KOPT-K1 (cell line): Measurements from ENCODE around the gene SCMH1.
"Not testable (repeated sequence)": the region's sequence is repeated elsewhere in the genome, so short reads cannot be mapped to it uniquely, and the experiment has no call there.

ENCODE experiments used
- H3K27ac ChIP-seq: fragments of 200-600 bp; sonication (generic); 2 replicates; pipeline ENCODE4 v1.5.1; 2016; ENCODE audit warnings: antibody characterized with exemption, mild to moderate bottlenecking, low read depth, low read length; ENCODE audit not compliant: poor library complexity, severe bottlenecking
- H3K36me3 ChIP-seq: fragments of 200-600 bp; sonication (generic); 2 replicates; pipeline ENCODE4 v1.5.1; 2017; ENCODE audit warnings: antibody characterized with exemption, mild to moderate bottlenecking, low read length, moderate library complexity; ENCODE audit not compliant: insufficient read depth
- H3K9me3 ChIP-seq: fragments of 200-600 bp; sonication (generic); 2 replicates; pipeline ENCODE4 v1.5.1; 2017; ENCODE audit warnings: antibody characterized with exemption, low read length, mild to moderate bottlenecking; ENCODE audit not compliant: insufficient read depth, poor library complexity, severe bottlenecking

Gene SCMH1

GRCh38 chr1:41238311-41238988 is 3.7 kb downstream of the SCMH1 start:
- H3K9me3 ChIP-seq = no peaks in the 10 kb centered on the region
- no peak overlapping the region for H3K27ac ChIP-seq
- H3K36me3 ChIP-seq = peaks cover 11% of the 10 kb centered on the region; the same call in 1 of the 2 replicates

DNA sequence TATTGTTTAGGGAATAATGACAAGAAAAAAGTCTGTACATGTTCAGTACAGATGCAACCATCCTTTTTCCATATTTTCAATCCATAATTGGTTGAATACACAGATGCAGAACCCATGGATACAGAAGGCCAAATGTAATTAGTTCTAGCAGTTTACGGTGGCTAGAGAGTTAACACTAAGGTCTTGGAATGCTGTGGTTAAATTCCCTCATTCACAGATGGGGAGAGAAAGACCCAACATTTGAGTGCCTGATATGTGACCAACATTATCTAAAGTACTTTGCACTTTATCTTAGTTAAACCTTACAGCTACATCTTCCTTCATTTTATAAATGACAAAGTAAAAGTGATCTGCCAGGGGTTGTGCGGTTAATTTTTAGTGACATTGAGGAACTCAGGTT is 5.3 kb downstream of the SCMH1 start:
- Histone ChIP-seq H3K27ac (no peak overlapping the region), H3K9me3 (no peaks in the 10 kb centered on the region), H3K36me3 (peaks cover 12% of the 10 kb centered on the region; the same call in 1 of the 2 replicates)

DNA sequence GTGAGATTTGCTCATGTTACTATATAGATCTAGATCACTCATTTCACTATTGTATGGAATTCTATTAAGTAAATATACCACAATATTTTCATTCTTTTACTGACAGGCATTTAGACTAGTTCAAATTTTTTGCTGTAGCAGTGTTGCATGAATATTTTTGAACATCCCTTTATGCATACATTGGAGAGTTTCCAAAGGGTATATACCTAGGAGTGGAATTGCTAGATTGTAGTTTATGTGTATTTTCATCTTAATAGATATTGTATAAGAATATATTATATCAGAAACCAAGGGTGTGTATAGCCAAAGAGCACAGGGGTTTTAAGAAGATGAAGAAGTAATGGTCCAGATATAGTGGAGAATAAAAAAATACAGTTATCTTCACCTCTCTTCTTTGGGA is 6.2 kb downstream of the SCMH1 start:
- Histone ChIP-seq H3K9me3 (no peaks in the 10 kb centered on the region), H3K36me3 (peaks cover 12% of the 10 kb centered on the region; the same call in 1 of the 2 replicates), H3K27ac (no peak overlapping the region)

DNA sequence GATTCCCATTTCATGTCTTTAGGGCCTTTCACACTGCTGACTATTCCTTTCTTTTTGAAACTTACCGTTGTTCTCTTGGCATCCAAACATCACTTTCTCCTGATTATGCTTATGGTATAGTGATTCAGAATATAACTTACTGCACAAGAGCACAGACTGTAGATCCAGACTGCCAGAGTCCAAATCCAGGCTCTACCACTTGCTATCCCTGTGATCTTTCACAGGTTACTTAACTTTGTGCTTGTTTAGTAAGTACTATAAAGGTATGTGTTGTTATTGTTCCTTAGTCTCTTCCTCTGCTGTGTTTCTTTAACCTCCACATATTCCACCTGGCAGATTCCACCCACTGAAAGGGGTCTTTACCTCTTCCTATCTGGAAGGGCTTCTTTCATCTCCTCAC is 8.4 kb downstream of the SCMH1 start:
- Histone ChIP-seq H3K27ac (no peak overlapping the region), H3K9me3 (no peaks in the 10 kb centered on the region), H3K36me3 (peaks cover 25% of the 10 kb centered on the region)

- Histone ChIP-seq H3K36me3 (peaks cover 33% of the 10 kb centered on the region), H3K9me3 (no peaks in the 10 kb centered on the region), H3K27ac (no peak overlapping the region)
Measured at GRCh38 chr1:41232305-41232704, 9.8 kb downstream of the SCMH1 start.

GRCh38 chr1:41230656-41231055 is 11.4 kb downstream of the SCMH1 start:
- Histone ChIP-seq H3K27ac (no peak overlapping the region), H3K9me3 (no peaks in the 10 kb centered on the region), H3K36me3 (peaks cover 35% of the 10 kb centered on the region)

- not testable (repeated sequence) for H3K27ac ChIP-seq, H3K9me3 ChIP-seq
- H3K36me3 ChIP-seq = peaks cover 37% of the 10 kb centered on the region
Measured at GRCh38 chr1:41229219-41229618, 12.9 kb downstream of the SCMH1 start.

GRCh38 chr1:41226815-41227434 is 15.2 kb downstream of the SCMH1 start:
- Histone ChIP-seq H3K9me3 (peaks cover 2% of the 10 kb centered on the region), H3K36me3 (peaks cover 29% of the 10 kb centered on the region), H3K27ac (no peak overlapping the region)

DNA sequence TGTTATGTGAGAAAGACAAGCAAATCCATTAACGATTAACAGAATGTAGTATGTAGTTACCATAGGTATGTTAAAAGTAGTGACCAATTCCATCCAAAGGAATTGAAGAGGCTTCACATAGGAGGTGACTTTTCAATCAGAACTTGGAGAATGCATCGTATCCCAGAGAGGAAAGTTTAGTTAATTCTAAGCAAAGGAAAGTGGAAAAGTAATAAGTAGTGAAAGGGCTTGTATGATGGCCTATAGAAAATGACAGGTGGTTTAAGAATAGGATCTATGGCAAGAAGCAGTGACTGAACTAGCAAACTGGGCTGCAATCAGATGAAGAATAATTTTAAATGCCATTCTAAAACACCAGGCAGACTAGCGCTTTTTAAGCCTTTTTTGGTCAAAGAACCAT is 16.6 kb downstream of the SCMH1 start:
- Histone ChIP-seq H3K27ac (no peak overlapping the region), H3K36me3 (peaks cover 31% of the 10 kb centered on the region), H3K9me3 (peaks cover 11% of the 10 kb centered on the region)

GRCh38 chr1:41222496-41222895 is 19.6 kb downstream of the SCMH1 start:
- H3K9me3 ChIP-seq = peaks cover 40% of the 10 kb centered on the region
- peaks cover 43% of the 10 kb centered on the region for H3K36me3 ChIP-seq
- H3K27ac ChIP-seq = no peak overlapping the region

- peaks cover 47% of the 10 kb centered on the region for H3K36me3 ChIP-seq
- peaks cover 45% of the 10 kb centered on the region for H3K9me3 ChIP-seq
- no peak overlapping the region for H3K27ac ChIP-seq
Measured at GRCh38 chr1:41221995-41222394, 20.1 kb downstream of the SCMH1 start.

DNA sequence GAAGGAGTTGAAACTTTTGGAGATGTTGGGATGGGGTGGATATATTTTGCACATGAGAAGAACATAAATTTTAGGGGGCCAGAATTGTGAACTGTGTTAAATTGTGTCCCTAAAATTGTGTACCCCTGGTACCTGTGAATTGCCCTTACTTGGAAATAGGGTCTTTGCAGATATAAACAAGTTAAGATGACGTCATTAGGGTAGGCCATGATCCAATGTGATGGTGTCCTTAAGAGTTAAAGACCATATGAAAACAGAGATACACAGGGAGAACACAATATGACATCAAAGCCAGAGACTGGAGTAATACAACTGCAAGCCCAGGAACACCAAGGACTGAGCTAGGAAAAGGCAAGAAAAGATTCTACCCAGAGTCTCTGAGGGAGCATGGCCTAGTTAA is 24.0 kb downstream of the SCMH1 start:
- Histone ChIP-seq H3K36me3 (peaks cover 51% of the 10 kb centered on the region), H3K9me3 (peaks cover 46% of the 10 kb centered on the region), H3K27ac (no peak overlapping the region)

GRCh38 chr1:41217441-41217840 is 24.7 kb downstream of the SCMH1 start:
- H3K27ac ChIP-seq = no peak overlapping the region
- H3K36me3 ChIP-seq = peaks cover 51% of the 10 kb centered on the region
- peaks cover 46% of the 10 kb centered on the region for H3K9me3 ChIP-seq

DNA sequence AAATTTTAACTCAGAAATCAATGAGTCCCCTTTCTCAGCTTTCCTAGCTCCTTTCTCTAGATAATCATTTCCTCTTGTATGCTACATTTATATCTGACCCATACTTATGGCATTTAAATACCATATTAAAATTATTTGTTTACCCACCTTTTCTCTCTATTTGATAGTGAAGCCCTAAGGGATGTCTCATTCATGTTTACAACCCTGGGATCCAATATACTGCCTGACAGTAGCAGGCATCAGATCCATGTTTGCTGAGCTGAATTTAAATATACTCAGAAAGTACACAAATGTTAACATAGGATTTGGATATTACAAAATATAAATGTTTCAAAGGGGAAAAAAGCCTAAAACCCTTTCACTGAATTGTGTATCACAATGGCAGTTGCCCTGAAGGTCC is 26.5 kb downstream of the SCMH1 start:
- H3K36me3 ChIP-seq = peaks cover 45% of the 10 kb centered on the region
- no peak overlapping the region for H3K27ac ChIP-seq
- H3K9me3 ChIP-seq = peaks cover 40% of the 10 kb centered on the region

- no peak overlapping the region for H3K27ac ChIP-seq
- peaks cover 17% of the 10 kb centered on the region for H3K9me3 ChIP-seq
- peaks cover 22% of the 10 kb centered on the region for H3K36me3 ChIP-seq
Measured at GRCh38 chr1:41213341-41213740, 28.8 kb downstream of the SCMH1 start.

- H3K36me3 ChIP-seq, H3K27ac ChIP-seq, H3K9me3 ChIP-seq: not testable (repeated sequence)
Measured at GRCh38 chr1:41211608-41212007, 30.5 kb downstream of the SCMH1 start.
